Activated CD8-positive, alpha-beta memory T cell treated with anti-CD3 and anti-CD28 coated beads, Interleukin-2, amount 50 U/mL, for 4 hours (primary cell): ENCODE data around the gene IL1RN.

ENCODE experiments used
- DNase-seq: peaks from one replicate; pipeline ENCODE4 v3.0.0-alpha.2; 2020

Gene IL1RN

GRCh38 chr2:113129519-113130078, 2.2 kb downstream of the IL1RN start:
- DNase-seq, result no peak

- DNase-seq, result no peak
Measured at GRCh38 chr2:113131352-113132185, 4.2 kb downstream of the IL1RN start.

GRCh38 chr2:113132414-113133021, 5.1 kb downstream of the IL1RN start:
- no peak for DNase-seq

GRCh38 chr2:113133704-113134598, 6.6 kb downstream of the IL1RN start:
- DNase-seq, result no peak

GRCh38 chr2:113134717-113135116, 7.3 kb downstream of the IL1RN start:
- no peak for DNase-seq

- DNase-seq, result no peak
Measured at GRCh38 chr2:113135317-113135716, 7.9 kb downstream of the IL1RN start.

GRCh38 chr2:113136828-113137775, 9.7 kb downstream of the IL1RN start:
- DNase-seq, result peak; percentile 48

GRCh38 chr2:113137827-113138226, 10.4 kb downstream of the IL1RN start:
- no peak for DNase-seq

- DNase-seq, result peak; percentile 28
Measured at GRCh38 chr2:113138428-113139322, 11.3 kb downstream of the IL1RN start.

- DNase-seq, result no peak
Measured at GRCh38 chr2:113141451-113141850, 14.1 kb downstream of the IL1RN start.

GRCh38 chr2:113142290-113142689, 14.9 kb downstream of the IL1RN start:
- no peak for DNase-seq

- no peak for DNase-seq
Measured at GRCh38 chr2:113144259-113144658, 16.9 kb downstream of the IL1RN start.

- DNase-seq, result no peak
Measured at GRCh38 chr2:113148606-113149552, 21.5 kb downstream of the IL1RN start.

GRCh38 chr2:113149553-113150257, 22.3 kb downstream of the IL1RN start:
- DNase-seq, result no peak

GRCh38 chr2:113150258-113150601, 22.8 kb downstream of the IL1RN start:
- no peak for DNase-seq

- DNase-seq, result no peak
Measured at GRCh38 chr2:113155331-113155730, 27.9 kb downstream of the IL1RN start.

GRCh38 chr2:113156278-113157117, 29.1 kb downstream of the IL1RN start:
- no peak for DNase-seq
